SK-N-SH (cell line): Measurements from ENCODE around the gene KISS1R. TPM values are rescaled to one million over a fixed set of nuclear protein-coding genes. Genes with fewer than 3 reads are reported as not detected.

Experiments used
- CTCF ChIA-PET: fragments of 300-600, 350-600 bp; formaldehyde crosslinking; extraction: SDS; loops from one replicate; lab custom pipeline; 2021; lab: Yijun Ruan, JAX
- POLR2A ChIA-PET: fragments of 350-600 bp; sonication (Branson Sonifier 250); formaldehyde crosslinking; extraction: SDS; loops from one replicate; lab custom pipeline; 2020; ENCODE audit warnings: antibody characterized with exemption, inconsistent platforms; lab: Yijun Ruan, JAX
- DNase-seq: peaks from one replicate; pipeline ENCODE4 v3.0.0; 2012
- H2AFZ ChIP-seq: fragments of 200-600 bp; sonication (generic); 2 replicates; pipeline ENCODE4 v1.8.1; 2016; ENCODE audit warnings: antibody characterized with exemption, mild to moderate bottlenecking, low read depth
- H3F3A ChIP-seq: fragments of 200-600 bp; sonication (generic); replicated peaks from 2 replicates; pipeline ENCODE3; 2016; ENCODE audit warnings: antibody characterized with exemption, mild to moderate bottlenecking; ENCODE audit not compliant: insufficient read depth
- H3K27ac ChIP-seq, 2 experiments: fragments of 200-500 bp in 1 of 2; fragments of 200-600 bp in 1 of 2; sonication (Bioruptor generic) in 1 of 2; sonication (generic), shearing (Covaris generic) in 1 of 2; 2 replicates each; pipeline versions ENCODE4 v1.5.1 to v1.6.1; 2014 to 2016; ENCODE audit warnings: low read depth in 2 of 2, inconsistent platforms in 1 of 2, low read length in 1 of 2, mild to moderate bottlenecking in 1 of 2, mixed read lengths in 1 of 2
- H3K27me3 ChIP-seq: fragments of 200-600 bp; sonication (generic), shearing (Covaris generic); 2 replicates; pipeline ENCODE4 v1.6.1; 2016; ENCODE audit warnings: mixed run types; ENCODE audit not compliant: insufficient read depth
- H3K36me3 ChIP-seq, 2 experiments: fragments of 200-500 bp in 1 of 2; fragments of 200-600 bp in 1 of 2; sonication (Bioruptor generic) in 1 of 2; sonication (generic) in 1 of 2; replicated peaks in 1 of 2; 2 replicates each; pipeline versions ENCODE3 to v1.5.1; 2014 to 2016; ENCODE audit warnings: low read length in 1 of 2, mild to moderate bottlenecking in 1 of 2; ENCODE audit not compliant: insufficient read depth in 2 of 2, control insufficient read depth in 1 of 2
- H3K4me1 ChIP-seq, 2 experiments: fragments of 200-500 bp in 1 of 2; fragments of 200-600 bp in 1 of 2; sonication (Bioruptor generic) in 1 of 2; sonication (generic), shearing (Covaris generic) in 1 of 2; 2 replicates each; pipeline versions ENCODE4 v1.5.1 to v1.6.1; 2014 to 2016; ENCODE audit warnings: low read depth in 1 of 2, low read length in 1 of 2, mixed run types in 1 of 2; ENCODE audit not compliant: insufficient read depth in 2 of 2, control insufficient read depth in 1 of 2
- H3K4me2 ChIP-seq: fragments of 200-600 bp; sonication (generic), shearing (Covaris generic); 2 replicates; pipeline ENCODE4 v1.6.1; 2017; ENCODE audit warnings: mixed run types
- H3K4me3 ChIP-seq, 2 experiments: fragments of 200-500 bp in 1 of 2; fragments of 200-600 bp in 1 of 2; sonication (Bioruptor generic) in 1 of 2; sonication (generic), shearing (Covaris generic) in 1 of 2; 2 replicates each; pipeline versions ENCODE4 v1.5.1 to v1.8.1; 2014 to 2016; ENCODE audit warnings: low read depth in 2 of 2, inconsistent platforms in 1 of 2, low read length in 1 of 2, mild to moderate bottlenecking in 1 of 2, mixed read lengths in 1 of 2, moderate library complexity in 1 of 2
- H3K79me2 ChIP-seq: fragments of 200-600 bp; sonication (generic); 2 replicates; pipeline ENCODE4 v1.8.1; 2017; ENCODE audit warnings: mild to moderate bottlenecking; ENCODE audit not compliant: insufficient read depth
- H3K9ac ChIP-seq: fragments of 200-600 bp; sonication (generic); 2 replicates; pipeline ENCODE4 v1.6.1; 2017; ENCODE audit warnings: mixed run types
- H3K9me2 ChIP-seq: fragments of 200-600 bp; sonication (generic); 2 replicates; pipeline ENCODE4 v1.6.1; 2017; ENCODE audit warnings: mixed run types
- H3K9me3 ChIP-seq: fragments of 200-600 bp; sonication (generic); 2 replicates; pipeline ENCODE4 v1.6.1; 2017; ENCODE audit warnings: mixed run types, mild to moderate bottlenecking, moderate library complexity
- H4K20me1 ChIP-seq: fragments of 200-600 bp; sonication (generic); 2 replicates; pipeline ENCODE4 v1.6.1; 2017; ENCODE audit warnings: mild to moderate bottlenecking, mixed run types; ENCODE audit not compliant: insufficient read depth
- CTCF ChIP-seq: fragments of 200-600 bp; sonication (generic); IDR thresholded peaks from 2 replicates; pipeline ENCODE4 v1.6.1; 2017; ENCODE audit warnings: antibody characterized with exemption, mild to moderate bottlenecking, moderate library complexity
- EP300 ChIP-seq, 2 experiments: IDR thresholded peaks; 2 replicates each; pipeline versions ENCODE4 v1.4.0 to v1.6.1; 2012; ENCODE audit warnings: borderline replicate concordance in 1 of 2, low read depth in 1 of 2, low read length in 1 of 2
- EZH2phosphoT487 ChIP-seq: fragments of 200-600 bp; sonication (generic); IDR thresholded peaks from 2 replicates; pipeline ENCODE4 v1.6.1; 2017; ENCODE audit warnings: low read depth, mixed run types, mild to moderate bottlenecking, antibody characterized with exemption, moderate library complexity, borderline replicate concordance
- FOXM1 ChIP-seq: IDR thresholded peaks from 2 replicates; pipeline ENCODE4 v1.4.0; 2012; ENCODE audit warnings: low read depth, mild to moderate bottlenecking
- MEF2A ChIP-seq: IDR thresholded peaks from 2 replicates; pipeline ENCODE4 v1.4.0; 2012; ENCODE audit warnings: low read depth, borderline replicate concordance
- MXI1 ChIP-seq: IDR thresholded peaks from 2 replicates; pipeline ENCODE4 v1.6.1; 2012; ENCODE audit warnings: mild to moderate bottlenecking, low read depth, low read length, improper control_type of control experiment
- POLR2AphosphoS5 ChIP-seq: IDR thresholded peaks from 2 replicates; pipeline ENCODE4 v1.6.1; 2012; ENCODE audit warnings: low read depth, low read length
- USF1 ChIP-seq: IDR thresholded peaks from 2 replicates; pipeline ENCODE4 v1.4.0; 2012; ENCODE audit warnings: low read depth, borderline replicate concordance
- USF2 ChIP-seq: fragments of 150-350 bp; IDR thresholded peaks from 2 replicates; pipeline ENCODE4 v1.6.1; 2017; ENCODE audit warnings: antibody characterized with exemption, low read length, low read depth, borderline replicate concordance
- WGBS: methylation state at CpG from one replicate; pipeline ENCODE4 v1.1.6; 2017; ENCODE audit warnings: low lambda C conversion rate; 5-methylcytosine and 5-hydroxymethylcytosine counted together
- polyA plus RNA-seq, 3 experiments: library from polyadenylated mRNA; depleted of rRNA; stranded (reverse); fragments of >200 nt; gene quantifications; 2 replicates each; pipeline ENCODE4 v1.2.3, GENCODE V29; 2012

The KISS1R gene
- polyA plus RNA-seq, 1 of the 3 experiments (the other 2 are of a cell fraction), result not detected

- ChIA-PET CTCF (interaction anchor here (0.9 to 2.1 kb wide), 2 partner anchors 31 to 58 kb away, joined by 3 to 8 read pairs; partner anchors contain the start of gene WDR18), POLR2A (no interaction called here)
- H3K9ac ChIP-seq, result peak overlapping the region; percentile 87
- peaks cover 30% of the 10 kb centered on the region for H3K79me2 ChIP-seq
- peaks cover 0 to 9% of the 10 kb centered on the region in 2 experiments for H3K36me3 ChIP-seq
- H3K4me3 ChIP-seq, result peak overlapping the region; percentile 86 to 91
- H3K9me3 ChIP-seq, result no peaks in the 10 kb centered on the region
- H3K9me2 ChIP-seq, result no peaks in the 10 kb centered on the region
- H3K4me2 ChIP-seq, result peak overlapping the region; percentile 91
- TF ChIP-seq EP300 (IDR thresholded peaks at IDR 0.05; ENCODE audit: borderline replicate concordance in 1 of 2, low read depth in 1 of 2, low read length in 1 of 2) (no peak), USF1 (no peak), POLR2AphosphoS5 (no peak)
- H3F3A ChIP-seq, result peaks cover 15% of the 10 kb centered on the region
- H4K20me1 ChIP-seq, result no peaks in the 10 kb centered on the region
- peaks cover 2% of the 10 kb centered on the region; the same call in 1 of the 2 replicates for H3K27me3 ChIP-seq
- WGBS, result under 1% methylated on average over 15 of the region's 21 CpGs
- H3K4me1 ChIP-seq, result peaks cover 7 to 18% of the 10 kb centered on the region in 2 experiments; a peak in 1 of 4 replicates
- no peak for DNase-seq
- H2AFZ ChIP-seq, result 0 out of 2 replicates have a peak overlapping the region, but pooled peaks have one; percentile 46
- peak overlapping the region; percentile 46 to 85; a peak in 3 of 4 replicates for H3K27ac ChIP-seq
Measured at GRCh38 chr19:926323-926588, 9.1 kb downstream of the KISS1R start.

GRCh38 chr19:926589-927350, 9.6 kb downstream of the KISS1R start:
- H4K20me1 ChIP-seq, result no peaks in the 10 kb centered on the region
- no peaks in the 10 kb centered on the region for H3K9me2 ChIP-seq
- H3K4me1 ChIP-seq, result peaks cover 7 to 18% of the 10 kb centered on the region in 2 experiments; a peak in 1 of 4 replicates
- peak overlapping the region; percentile 87 for H3K9ac ChIP-seq
- no peaks in the 10 kb centered on the region for H3K27me3 ChIP-seq
- TF ChIP-seq USF1 (no peak), FOXM1 (no peak), CTCF (no peak), MEF2A (no peak), EZH2phosphoT487 (no peak), USF2 (no peak), MXI1 (peak; percentile 35; the same call in 1 of the 2 replicates)
- H3K27ac ChIP-seq, result peak overlapping the region; percentile 46 to 85; a peak in 3 of 4 replicates
- peaks cover 0 to 9% of the 10 kb centered on the region in 2 experiments for H3K36me3 ChIP-seq
- no peaks in the 10 kb centered on the region for H3K9me3 ChIP-seq
- H3F3A ChIP-seq, result peaks cover 15% of the 10 kb centered on the region
- peak overlapping the region; percentile 91 for H3K4me2 ChIP-seq
- peak; percentile 78 for DNase-seq
- H3K4me3 ChIP-seq, result peak overlapping the region; percentile 86 to 91
- H3K79me2 ChIP-seq, result peaks cover 30% of the 10 kb centered on the region
- CTCF ChIA-PET, result interaction anchor here (0.8 to 2.1 kb wide), 4 partner anchors 32 to 318 kb away, joined by 3 to 8 read pairs (median 4); partner anchors contain the start of gene WDR18
- WGBS, result 2% methylated on average over 26 of the region's 52 CpGs
- H2AFZ ChIP-seq, result 0 out of 2 replicates have a peak overlapping the region, but pooled peaks have one; percentile 46
- POLR2A ChIA-PET, result no interaction called here
